ENCODE data around the gene WNT3A.
A peak's percentile ranks its signal among the peaks of the same experiment; 100 is the strongest.

DNA sequence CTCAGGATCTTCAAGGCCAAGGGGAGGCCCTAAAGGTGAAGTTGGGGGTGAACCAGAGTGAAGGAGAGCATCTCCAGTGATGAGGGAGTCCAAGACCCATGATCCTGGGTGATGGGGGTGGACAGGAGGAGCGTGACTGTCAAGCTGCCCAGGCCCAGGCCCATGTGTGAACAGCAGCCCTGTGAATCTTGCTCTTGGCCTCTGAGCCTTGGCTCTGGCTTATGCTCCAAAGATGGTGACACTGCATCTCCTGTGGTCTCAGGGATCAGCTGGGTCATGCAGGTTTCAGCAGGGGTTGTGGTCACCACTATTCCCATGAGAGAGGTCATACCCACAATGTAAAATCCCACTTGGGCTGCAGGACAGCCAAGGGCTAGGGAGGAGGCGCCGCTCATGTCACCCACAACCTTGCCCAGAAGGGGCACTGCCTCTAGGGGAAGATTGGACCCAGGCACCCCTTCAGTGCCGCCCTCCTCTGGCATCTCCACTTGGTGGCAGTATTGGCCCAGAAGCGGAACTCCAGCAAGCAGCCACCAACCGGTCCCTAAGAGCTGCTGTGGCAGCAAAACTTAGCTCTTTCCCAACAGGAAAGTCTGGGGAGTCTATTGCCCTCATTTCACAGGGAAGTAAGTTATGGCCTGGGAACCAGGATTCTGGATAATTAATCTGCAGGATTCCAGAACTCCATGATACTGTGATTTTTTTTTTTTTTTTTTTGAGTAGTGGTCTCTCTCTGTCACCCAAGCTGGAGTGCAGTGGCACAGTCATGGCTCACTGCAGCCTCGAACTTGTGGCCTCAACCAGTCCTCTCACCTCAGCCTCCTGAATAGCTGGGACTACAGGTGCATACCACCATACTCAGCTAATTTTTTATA is 7.5 kb upstream of the WNT3A start:
- no peak for TF ChIP-seq POLR2A (IDR thresholded peaks at IDR 0.05)
- TF ChIP-seq, protein P1, sequence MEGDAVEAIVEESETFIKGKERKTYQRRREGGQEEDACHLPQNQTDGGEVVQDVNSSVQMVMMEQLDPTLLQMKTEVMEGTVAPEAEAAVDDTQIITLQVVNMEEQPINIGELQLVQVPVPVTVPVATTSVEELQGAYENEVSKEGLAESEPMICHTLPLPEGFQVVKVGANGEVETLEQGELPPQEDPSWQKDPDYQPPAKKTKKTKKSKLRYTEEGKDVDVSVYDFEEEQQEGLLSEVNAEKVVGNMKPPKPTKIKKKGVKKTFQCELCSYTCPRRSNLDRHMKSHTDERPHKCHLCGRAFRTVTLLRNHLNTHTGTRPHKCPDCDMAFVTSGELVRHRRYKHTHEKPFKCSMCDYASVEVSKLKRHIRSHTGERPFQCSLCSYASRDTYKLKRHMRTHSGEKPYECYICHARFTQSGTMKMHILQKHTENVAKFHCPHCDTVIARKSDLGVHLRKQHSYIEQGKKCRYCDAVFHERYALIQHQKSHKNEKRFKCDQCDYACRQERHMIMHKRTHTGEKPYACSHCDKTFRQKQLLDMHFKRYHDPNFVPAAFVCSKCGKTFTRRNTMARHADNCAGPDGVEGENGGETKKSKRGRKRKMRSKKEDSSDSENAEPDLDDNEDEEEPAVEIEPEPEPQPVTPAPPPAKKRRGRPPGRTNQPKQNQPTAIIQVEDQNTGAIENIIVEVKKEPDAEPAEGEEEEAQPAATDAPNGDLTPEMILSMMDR (IDR thresholded peaks at IDR 0.05 in 8 of 11, conservative IDR thresholded peaks at IDR 0.05 in 3 of 11) = peak; percentile 44 to 84 (median 75)

Data from spleen (tissue), 7 donors.